Measurements from ENCODE around the gene YIF1A.

GRCh38 chr11:66267379-66268243 is 21.3 kb downstream of the YIF1A start:
- TF ChIP-seq CTCF (IDR thresholded peaks at IDR 0.05) (no peak), POLR2A (IDR thresholded peaks at IDR 0.05) (peak in 1 of 2 donors; percentile 30)

Data from lower leg skin (tissue), 3 donors.